Ovary (tissue), 9 donors: Measurements from ENCODE around the gene INTS11. TPM values are rescaled to one million over a fixed set of nuclear protein-coding genes. Genes with fewer than 3 reads are reported as not detected.

Source experiments
- DNase-seq, 5 donors: peaks; one replicate each; pipeline ENCODE4 v3.0.0-alpha.2; 2019 to 2020
- H3K27ac ChIP-seq, 2 donors: fragments of 200-600 bp; one replicate each; pipeline versions ENCODE4 v1.5.1 to v1.8.0; 2019 to 2022
- H3K27me3 ChIP-seq: fragments of 200-600 bp; one replicate; pipeline ENCODE4 v1.8.0; 2022
- H3K36me3 ChIP-seq: fragments of 200-600 bp; sonication (generic); one replicate; pipeline ENCODE4 v1.5.1; 2019
- H3K4me1 ChIP-seq: one replicate; pipeline ENCODE4 v1.8.1; 2013; ENCODE audit warnings: mild to moderate bottlenecking, moderate library complexity; ENCODE audit not compliant: insufficient read depth
- H3K4me3 ChIP-seq: fragments of 200-600 bp; sonication (generic); one replicate; pipeline ENCODE4 v1.5.1; 2017
- H3K9me3 ChIP-seq, 2 donors: fragments of 200-600 bp in 1 of 2; sonication (generic) in 1 of 2; one replicate each; pipeline versions ENCODE4 v1.5.1 to v1.8.1; 2013 to 2019; ENCODE audit warnings: mild to moderate bottlenecking in 1 of 2, moderate library complexity in 1 of 2
- CTCF ChIP-seq, 3 donors: fragments of 450-650 bp in 2 of 3; fragments of 200-600 bp in 1 of 3; IDR thresholded peaks; one replicate each; pipeline versions ENCODE4 v1.5.1 to v1.8.0; 2016 to 2022; ENCODE audit warnings: antibody characterized with exemption in 3 of 3, mild to moderate bottlenecking in 1 of 3
- EP300 ChIP-seq: sonication (generic); formaldehyde crosslinking; IDR thresholded peaks from one replicate; pipeline ENCODE4 v1.6.1; 2017; ENCODE audit warnings: antibody characterized with exemption
- POLR2A ChIP-seq: fragments of 450-650 bp; IDR thresholded peaks from one replicate; pipeline ENCODE4 v1.6.1; 2017; ENCODE audit warnings: antibody characterized with exemption, mild to moderate bottlenecking, moderate library complexity
- WGBS, 3 donors: extraction: QIAGEN DNeasy Blood & Tissue Kit in 1 of 3; methylation state at CpG; one replicate each; pipeline versions ENCODE4 v1.1.5 to v1.1.7; 2013 to 2017; 5-methylcytosine and 5-hydroxymethylcytosine counted together
- intact Hi-C, 4 donors: fragments of 100-400 bp; cut with DNase I; formaldehyde crosslinking; loops; one replicate each; pipeline versions ENCODE4 v1.11.0 to v1.15.1; 2022 to 2023
- polyA plus RNA-seq, 2 donors: library from polyadenylated mRNA; stranded (reverse); fragments of 200-250 nt in 1 of 2; fragments of 350-450 nt in 1 of 2; fragmentation: Illumina TruSeq in 1 of 2; extraction: RNeasy Lipid Tissue Mini Kit (QIAGEN cat#74804) in 1 of 2; gene quantifications; one replicate each; pipeline ENCODE4 v1.2.3, GENCODE V29; 2013 to 2014
- total RNA-seq, 7 donors: library from RNA; depleted of rRNA in 2 of 7; stranded (reverse); fragments of >200 nt in 2 of 7; fragmentation: NEBNext Ultra II Directional in 3 of 7; extraction: Animal tissue kit (Norgen Biotek cat#: 25700) in 3 of 7; gene quantifications; one replicate each; pipeline versions ENCODE4 v1.1.0 to v1.2.4, GENCODE V29; 2016 to 2023
- donor health status: DM: no; HTN: no; CAD: no; lungs with moderate emphysema.
- donor health status: DM: no; HTN: no; CAD: no.
- donor health status: Bipolar disorder and iron deficiency.
- donor health status: DM: yes; HTN: yes; CAD: no.
- donor health status: DM: no; HTN: no; CAD: no.
- donor health status: DM: yes; HTN: yes; CAD: no.

The INTS11 gene
- total and polyA plus RNA-seq, 9 donors = 72.6 to 135 (median 109) TPM

- WGBS, 3 donors = 14 to 18% (median 17%) methylated on average over 6 to 26 of the region's 26 CpGs
- no peaks in the 10 kb centered on the region for H3K27me3 ChIP-seq
- H3K4me3 ChIP-seq = peak overlapping the region; percentile 46
- peak overlapping the region; percentile 20 to 53 for H3K27ac ChIP-seq
- TF ChIP-seq EP300 (no peak), POLR2A (no peak), CTCF (IDR thresholded peaks at IDR 0.05) (no peak)
- no peaks in the 10 kb centered on the region for H3K36me3 ChIP-seq
- H3K9me3 ChIP-seq = no peaks in the 10 kb centered on the region
- intact Hi-C loops = loop anchor here in 1 of 4 donors (2.0 kb wide), 2 partner anchors 23 to 51 kb away; partner anchors contain the start of genes CCNL2, CPTP and INTS11
- H3K4me1 ChIP-seq = peaks cover 33% of the 10 kb centered on the region
- DNase-seq = no peak
Observed at GRCh38 chr1:1347663-1348419, 23.4 kb upstream of the INTS11 start.

GRCh38 chr1:1347026-1347595, 22.7 kb upstream of the INTS11 start:
- no peaks in the 10 kb centered on the region for H3K27me3 ChIP-seq
- no peaks in the 10 kb centered on the region for H3K9me3 ChIP-seq
- no peak for DNase-seq
- no peaks in the 10 kb centered on the region for H3K36me3 ChIP-seq
- H3K27ac ChIP-seq = peak overlapping the region; percentile 20 to 53
- H3K4me3 ChIP-seq = no peak overlapping the region
- intact Hi-C loops = no loop called here
- WGBS, 3 donors = 73 to 82% (median 80%) methylated on average over 10 of the region's 10 CpGs
- peaks cover 33% of the 10 kb centered on the region for H3K4me1 ChIP-seq
- TF ChIP-seq EP300 (no peak), CTCF (IDR thresholded peaks at IDR 0.05) (no peak), POLR2A (no peak)

- Histone ChIP-seq H3K9me3 (no peaks in the 10 kb centered on the region), H3K36me3 (no peaks in the 10 kb centered on the region), H3K27me3 (no peaks in the 10 kb centered on the region), H3K4me1 (peaks cover 29% of the 10 kb centered on the region), H3K27ac (peak overlapping the region in 1 of 2 donors; percentile 6), H3K4me3 (no peak overlapping the region)
- no peak for TF ChIP-seq EP300
- TF ChIP-seq POLR2A = no peak
- no peak for TF ChIP-seq CTCF (IDR thresholded peaks at IDR 0.05)
- 84 to 93% (median 87%) methylated on average over 10 of the region's 10 CpGs for WGBS, 3 donors
- no peak for DNase-seq
- intact Hi-C loops = no loop called here
Observed at GRCh38 chr1:1346501-1346890, 22.0 kb upstream of the INTS11 start.

GRCh38 chr1:1345860-1346500, 21.5 kb upstream of the INTS11 start:
- intact Hi-C loops = no loop called here
- peak overlapping the region in 1 of 2 donors; percentile 6 for H3K27ac ChIP-seq

More at GRCh38 chr1:1345860-1346500, 21.5 kb upstream of the INTS11 start:
- H3K4me1 ChIP-seq = peaks cover 26% of the 10 kb centered on the region
- H3K36me3 ChIP-seq = no peaks in the 10 kb centered on the region
- 59 to 74% (median 70%) methylated on average over 9 to 12 of the region's 12 CpGs for WGBS, 3 donors
- no peak for DNase-seq
- TF ChIP-seq CTCF (IDR thresholded peaks at IDR 0.05) (no peak), POLR2A (no peak), EP300 (no peak)
- no peaks in the 10 kb centered on the region for H3K9me3 ChIP-seq
- no peaks in the 10 kb centered on the region for H3K27me3 ChIP-seq
- H3K4me3 ChIP-seq = no peak overlapping the region
